Smooth muscle cell (in vitro differentiated cells): Measurements from ENCODE around the gene HSPB7. TPM values are rescaled to one million over a fixed set of nuclear protein-coding genes. Genes with fewer than 3 reads are reported as not detected.

Experiments
- DNase-seq: peaks from one replicate; lab custom pipeline; 2025; ENCODE audit not compliant: unreplicated experiment; lab: John Stamatoyannopoulos, UW
- H2AFZ ChIP-seq: fragments of 200-600 bp; sonication (generic); 2 replicates; pipeline ENCODE4 v1.6.0; 2016; ENCODE audit warnings: antibody characterized with exemption, low read depth, mild to moderate bottlenecking
- H3F3A ChIP-seq: fragments of 200-600 bp; sonication (generic); 2 replicates; pipeline ENCODE4 v1.6.0; 2017; ENCODE audit warnings: antibody characterized with exemption, low read depth
- H3K27ac ChIP-seq: fragments of 200-600 bp; sonication (generic); 2 replicates; pipeline ENCODE4 v1.5.1; 2016; ENCODE audit warnings: low read depth, mild to moderate bottlenecking
- H3K27me3 ChIP-seq: fragments of 200-600 bp; sonication (generic); 2 replicates; pipeline ENCODE4 v1.6.1; 2016; ENCODE audit warnings: low read depth, mild to moderate bottlenecking
- H3K36me3 ChIP-seq: fragments of 200-600 bp; sonication (generic); 2 replicates; pipeline ENCODE4 v1.5.1; 2016; ENCODE audit warnings: low read depth
- H3K4me1 ChIP-seq: fragments of 200-600 bp; sonication (generic); 2 replicates; pipeline ENCODE4 v1.5.1; 2016; ENCODE audit warnings: low read depth
- H3K4me2 ChIP-seq: fragments of 200-600 bp; sonication (generic); 2 replicates; pipeline ENCODE4 v1.6.0; 2016; ENCODE audit warnings: mild to moderate bottlenecking
- H3K4me3 ChIP-seq: fragments of 200-600 bp; sonication (generic); 2 replicates; pipeline ENCODE4 v1.5.1; 2016; ENCODE audit warnings: mild to moderate bottlenecking
- H3K79me2 ChIP-seq: fragments of 200-600 bp; sonication (generic); 2 replicates; pipeline ENCODE4 v1.6.0; 2016; ENCODE audit warnings: low read depth, mild to moderate bottlenecking
- H3K9ac ChIP-seq: fragments of 200-600 bp; sonication (generic); 2 replicates; pipeline ENCODE4 v1.6.0; 2016; ENCODE audit warnings: low read depth
- H3K9me3 ChIP-seq: fragments of 200-600 bp; sonication (generic); replicated peaks from 2 replicates; pipeline ENCODE4 v1.5.1; 2016; ENCODE audit warnings: low read depth
- H4K20me1 ChIP-seq: fragments of 200-600 bp; sonication (generic); 2 replicates; pipeline ENCODE4 v1.6.0; 2016; ENCODE audit warnings: low read depth
- WGBS: methylation state at CpG from one replicate; pipeline ENCODE4 v1.1.7; 2016; ENCODE audit warnings: low lambda C conversion rate; 5-methylcytosine and 5-hydroxymethylcytosine counted together
- polyA plus RNA-seq: library from polyadenylated mRNA; unstranded; fragments of >200 nt; fragmentation: Nextera tagmentation; extraction: Ambion mirVana; gene quantifications from 2 replicates; pipeline ENCODE4 v1.2.1, GENCODE V29; 2016
- total RNA-seq: library from RNA; depleted of rRNA; stranded (reverse); fragments of >200 nt; gene quantifications from 2 replicates; pipeline ENCODE4 v1.2.3, GENCODE V29; 2014
- TF ChIP-seq, protein P1 (sequence below): fragments of 200-600 bp; sonication (generic); IDR thresholded peaks from 2 replicates; pipeline ENCODE4 v1.5.1; 2017; ENCODE audit warnings: borderline replicate concordance, mild to moderate bottlenecking, antibody characterized with exemption; ENCODE audit not compliant: insufficient read depth, poor library complexity, severe bottlenecking

Gene HSPB7
- total and polyA plus RNA-seq, 2 experiments from 2014 or later, result 23.0 to 80.5 TPM

DNA sequence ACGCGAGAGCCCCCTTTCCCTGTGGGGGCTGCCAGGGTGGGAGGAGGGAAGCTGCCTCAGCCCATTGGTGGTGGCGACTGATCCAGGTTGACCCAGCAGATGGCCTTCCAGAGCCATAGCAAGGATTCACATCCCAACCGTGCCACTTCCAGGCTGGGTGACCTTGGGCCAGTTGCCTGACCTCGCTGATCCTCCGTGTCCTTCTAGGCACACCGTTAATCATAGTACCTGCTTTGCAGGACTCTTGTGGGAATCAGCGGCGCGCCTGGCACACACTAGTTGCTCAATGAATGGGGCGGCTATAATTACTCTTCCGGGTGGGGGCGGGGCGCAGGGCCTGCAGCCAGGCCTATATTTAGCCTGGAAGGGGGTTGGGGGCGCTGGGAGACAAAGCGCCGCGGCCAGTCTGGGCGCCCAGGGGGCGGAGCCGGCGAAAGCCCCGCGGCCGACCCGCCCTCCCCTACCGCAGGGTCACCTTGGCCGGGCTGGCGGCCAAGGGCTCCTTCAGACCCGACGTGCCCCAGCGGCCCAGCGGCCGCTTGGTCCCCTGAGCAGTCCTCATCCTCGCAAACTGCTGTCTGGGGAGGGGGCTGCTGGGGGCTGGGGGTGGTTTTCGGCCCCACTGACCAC, 5.1 kb downstream of the HSPB7 start:
- Histone ChIP-seq H4K20me1 (no peaks in the 10 kb centered on the region), H3K4me3 (peak overlapping the region; percentile 51), H3K36me3 (no peaks in the 10 kb centered on the region), H3K79me2 (no peaks in the 10 kb centered on the region), H3K4me2 (peak overlapping the region; percentile 91), H3K9me3 (no peaks in the 10 kb centered on the region), H3F3A (no peaks in the 10 kb centered on the region), H3K27me3 (no peaks in the 10 kb centered on the region), H2AFZ (no peak overlapping the region), H3K27ac (peak overlapping the region; percentile 84), H3K4me1 (peaks cover 6% of the 10 kb centered on the region), H3K9ac (peak overlapping the region; percentile 91)
- 11% methylated on average over 14 of the region's 36 CpGs for WGBS
- TF ChIP-seq, protein P1, sequence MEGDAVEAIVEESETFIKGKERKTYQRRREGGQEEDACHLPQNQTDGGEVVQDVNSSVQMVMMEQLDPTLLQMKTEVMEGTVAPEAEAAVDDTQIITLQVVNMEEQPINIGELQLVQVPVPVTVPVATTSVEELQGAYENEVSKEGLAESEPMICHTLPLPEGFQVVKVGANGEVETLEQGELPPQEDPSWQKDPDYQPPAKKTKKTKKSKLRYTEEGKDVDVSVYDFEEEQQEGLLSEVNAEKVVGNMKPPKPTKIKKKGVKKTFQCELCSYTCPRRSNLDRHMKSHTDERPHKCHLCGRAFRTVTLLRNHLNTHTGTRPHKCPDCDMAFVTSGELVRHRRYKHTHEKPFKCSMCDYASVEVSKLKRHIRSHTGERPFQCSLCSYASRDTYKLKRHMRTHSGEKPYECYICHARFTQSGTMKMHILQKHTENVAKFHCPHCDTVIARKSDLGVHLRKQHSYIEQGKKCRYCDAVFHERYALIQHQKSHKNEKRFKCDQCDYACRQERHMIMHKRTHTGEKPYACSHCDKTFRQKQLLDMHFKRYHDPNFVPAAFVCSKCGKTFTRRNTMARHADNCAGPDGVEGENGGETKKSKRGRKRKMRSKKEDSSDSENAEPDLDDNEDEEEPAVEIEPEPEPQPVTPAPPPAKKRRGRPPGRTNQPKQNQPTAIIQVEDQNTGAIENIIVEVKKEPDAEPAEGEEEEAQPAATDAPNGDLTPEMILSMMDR, result no peak
- peak; percentile 71 for DNase-seq

DNA sequence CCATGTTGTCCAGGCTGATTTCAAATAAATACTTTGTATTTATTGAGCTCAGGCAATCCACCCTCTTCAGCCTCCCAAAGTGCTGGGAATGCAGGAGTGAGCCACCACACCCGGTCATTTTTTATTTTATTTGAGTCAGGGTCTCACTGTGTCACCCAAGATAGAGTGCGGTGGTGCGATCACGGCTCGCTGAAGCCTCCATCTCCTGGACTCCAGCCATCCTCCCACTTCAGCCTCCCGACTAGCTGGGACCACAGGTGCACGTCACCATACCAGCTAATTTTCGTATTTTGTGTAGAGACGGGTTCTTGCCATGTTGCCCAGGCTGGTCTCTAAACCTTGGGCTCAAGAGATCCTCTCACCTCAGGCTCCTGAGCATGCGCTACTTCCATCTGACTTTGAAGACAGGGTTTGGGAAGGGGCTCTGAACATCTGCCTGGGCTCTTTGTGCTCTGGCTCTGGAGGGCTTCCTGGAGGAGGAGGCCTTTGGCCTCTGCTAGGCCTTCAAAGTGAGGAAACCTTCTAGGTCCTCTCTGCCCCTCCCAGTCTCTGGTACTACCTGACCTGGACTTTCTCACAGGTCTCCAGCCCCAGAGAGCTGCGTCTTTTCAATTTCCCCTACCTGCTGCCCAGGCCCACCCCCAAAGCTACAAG, 5.8 kb downstream of the HSPB7 start:
- Histone ChIP-seq H3K4me3 (peak overlapping the region; percentile 51), H3K79me2 (no peaks in the 10 kb centered on the region), H3K4me1 (peaks cover 1% of the 10 kb centered on the region), H3K36me3 (no peaks in the 10 kb centered on the region), H4K20me1 (no peaks in the 10 kb centered on the region), H3K9me3 (no peaks in the 10 kb centered on the region), H2AFZ (no peak overlapping the region), H3F3A (no peaks in the 10 kb centered on the region), H3K9ac (no peak overlapping the region), H3K4me2 (peak overlapping the region; percentile 91), H3K27me3 (no peaks in the 10 kb centered on the region), H3K27ac (peak overlapping the region; percentile 84)
- TF ChIP-seq, protein P1, result no peak
- 97% methylated on average over 11 of the region's 11 CpGs for WGBS
- no peak for DNase-seq

DNA sequence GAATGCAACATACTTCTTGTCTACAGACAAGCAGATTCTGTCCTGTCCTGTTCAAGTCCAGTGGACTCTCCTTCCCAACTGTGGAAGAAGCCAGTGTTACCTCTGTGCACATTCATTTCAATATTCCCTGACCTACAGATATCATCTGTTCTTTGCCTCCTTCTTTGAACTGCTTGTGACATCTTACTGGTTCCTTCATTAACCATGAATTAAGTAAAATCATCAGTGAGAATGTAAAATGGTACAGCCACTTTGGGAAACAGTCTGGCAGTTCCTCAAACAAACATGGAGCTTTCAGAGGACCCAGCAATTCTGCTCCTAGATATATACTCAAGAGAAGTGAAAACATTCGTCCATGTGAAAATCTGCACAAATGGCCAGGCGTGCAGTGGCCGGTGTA, 7.0 kb downstream of the HSPB7 start:
- H3K27me3 ChIP-seq, result no peaks in the 10 kb centered on the region
- no peak overlapping the region for H3K27ac ChIP-seq
- H3K79me2 ChIP-seq, result no peaks in the 10 kb centered on the region
- 98% methylated on average over 3 of the region's 3 CpGs for WGBS
- no peak overlapping the region for H3K4me3 ChIP-seq
- no peaks in the 10 kb centered on the region for H3K36me3 ChIP-seq
- no peaks in the 10 kb centered on the region for H4K20me1 ChIP-seq
- H3K4me1 ChIP-seq, result no peaks in the 10 kb centered on the region
- no peaks in the 10 kb centered on the region for H3K9me3 ChIP-seq
- no peak overlapping the region for H2AFZ ChIP-seq
- H3F3A ChIP-seq, result no peaks in the 10 kb centered on the region
- no peak overlapping the region for H3K9ac ChIP-seq
- H3K4me2 ChIP-seq, result no peak overlapping the region
- no peak for DNase-seq
- TF ChIP-seq, protein P1, result no peak

DNA sequence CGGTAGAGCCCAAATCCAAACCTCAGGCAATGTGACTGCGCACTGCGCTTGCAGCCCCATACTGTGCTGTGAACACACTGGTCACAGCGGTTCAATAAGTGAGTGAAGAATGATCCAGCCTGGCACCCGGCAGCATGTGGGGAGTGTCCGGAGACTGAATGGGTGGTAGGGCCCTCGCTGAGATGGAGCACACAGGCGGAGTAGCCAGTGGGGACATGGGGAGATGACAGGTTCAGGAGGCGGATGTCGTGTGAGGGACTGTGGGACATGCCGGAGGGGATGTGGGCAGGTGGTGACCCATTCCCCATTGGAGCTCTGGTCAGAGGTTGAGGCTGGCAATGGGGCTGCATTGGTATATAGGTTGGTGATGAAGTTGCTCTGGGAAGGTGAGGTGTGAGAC, 8.2 kb downstream of the HSPB7 start:
- TF ChIP-seq, protein P1, result no peak
- H3K9ac ChIP-seq, result no peak overlapping the region
- DNase-seq, result no peak
- H3K9me3 ChIP-seq, result no peaks in the 10 kb centered on the region
- H3K79me2 ChIP-seq, result no peaks in the 10 kb centered on the region
- H3K4me3 ChIP-seq, result no peak overlapping the region
- no peak overlapping the region for H3K4me2 ChIP-seq
- no peaks in the 10 kb centered on the region for H3K4me1 ChIP-seq
- no peak overlapping the region for H2AFZ ChIP-seq
- H3K27ac ChIP-seq, result no peak overlapping the region
- H3K36me3 ChIP-seq, result no peaks in the 10 kb centered on the region
- H3F3A ChIP-seq, result no peaks in the 10 kb centered on the region
- no peaks in the 10 kb centered on the region for H4K20me1 ChIP-seq
- H3K27me3 ChIP-seq, result no peaks in the 10 kb centered on the region
- 95% methylated on average over 11 of the region's 11 CpGs for WGBS
